ENCODE data around the gene OR5AU1. TPM values are rescaled to one million over a fixed set of nuclear protein-coding genes. Genes with fewer than 3 reads are reported as not detected.

OR5AU1 gene
- total RNA-seq, 1 donor from 2014 or later = not detected

- intact Hi-C loops (cut with micrococcal nuclease) = no loop called here
- Histone ChIP-seq H3K27ac (replicated peaks) (no peak overlapping the region), H3K4me1 (peaks cover 14% of the 10 kb centered on the region), H3K9me3 (replicated peaks) (no peaks in the 10 kb centered on the region), H3K4me3 (peak overlapping the region; percentile 57), H3K27me3 (ENCODE audit: low read depth) (no peaks in the 10 kb centered on the region), H3K36me3 (no peaks in the 10 kb centered on the region)
- no peak for TF ChIP-seq CTCF (IDR thresholded peaks at IDR 0.05; ENCODE audit: borderline replicate concordance)
- DNase-seq = no peak
Observed at GRCh38 chr14:21191261-21191808, 35.5 kb upstream of the OR5AU1 start.

DNA sequence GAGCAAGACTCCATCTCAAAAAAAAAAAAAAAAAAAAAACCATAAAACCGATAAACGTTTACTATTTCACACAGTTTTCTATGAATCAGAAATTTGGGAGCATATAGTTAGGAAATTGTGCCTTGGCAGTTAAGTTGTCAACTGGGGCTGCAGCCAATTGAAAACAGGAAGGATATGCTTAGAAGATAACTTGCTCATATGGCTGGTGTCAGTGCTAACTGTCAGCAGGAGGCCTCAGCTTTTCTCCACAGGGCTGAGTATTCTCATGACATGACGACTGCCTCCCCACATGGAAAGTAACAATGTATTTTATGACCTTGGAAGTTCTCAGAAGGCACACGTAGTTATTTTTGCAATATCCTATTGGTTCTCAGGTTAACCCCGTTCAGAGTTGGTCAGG, 29.6 kb upstream of the OR5AU1 start:
- Histone ChIP-seq H3K4me1 (no peaks in the 10 kb centered on the region), H3K4me3 (no peak overlapping the region), H3K36me3 (no peaks in the 10 kb centered on the region), H3K27me3 (ENCODE audit: low read depth) (no peaks in the 10 kb centered on the region), H3K9me3 (replicated peaks) (peaks cover 13% of the 10 kb centered on the region), H3K27ac (replicated peaks) (no peak overlapping the region)
- TF ChIP-seq CTCF (IDR thresholded peaks at IDR 0.05; ENCODE audit: borderline replicate concordance) = no peak
- intact Hi-C loops (cut with micrococcal nuclease) = no loop called here
- DNase-seq = no peak

GRCh38 chr14:21184254-21184653, 28.4 kb upstream of the OR5AU1 start:
- Histone ChIP-seq H3K36me3 (no peaks in the 10 kb centered on the region), H3K9me3 (replicated peaks) (peaks cover 17% of the 10 kb centered on the region), H3K4me1 (no peaks in the 10 kb centered on the region), H3K27me3 (ENCODE audit: low read depth) (no peaks in the 10 kb centered on the region), H3K4me3 (no peak overlapping the region), H3K27ac (replicated peaks) (peak overlapping the region; percentile 23)
- intact Hi-C loops (cut with micrococcal nuclease) = no loop called here
- no peak for TF ChIP-seq CTCF (IDR thresholded peaks at IDR 0.05; ENCODE audit: borderline replicate concordance)
- no peak for DNase-seq

DNA sequence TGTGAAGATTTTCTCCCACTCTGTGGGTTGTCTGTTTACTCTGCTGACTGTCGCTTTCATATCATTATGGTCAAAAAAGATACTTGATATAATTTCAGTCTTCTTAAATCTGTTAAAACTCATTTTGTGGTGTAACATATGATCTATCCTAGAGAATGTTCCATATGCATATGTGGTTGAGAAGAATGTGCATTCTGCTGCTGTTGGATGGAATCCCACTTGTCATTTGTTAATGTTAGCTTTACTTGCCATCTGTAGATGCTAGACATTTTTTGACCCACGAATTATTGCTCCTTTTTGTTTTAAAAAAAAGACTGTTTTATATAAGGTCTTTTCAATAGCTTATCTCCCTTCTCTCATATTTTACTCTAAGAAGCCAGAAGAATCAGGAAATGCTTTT, 26.3 kb upstream of the OR5AU1 start:
- intact Hi-C loops (cut with micrococcal nuclease) = no loop called here
- no peaks in the 10 kb centered on the region for H3K27me3 ChIP-seq (ENCODE audit: low read depth)
- TF ChIP-seq CTCF (IDR thresholded peaks at IDR 0.05; ENCODE audit: borderline replicate concordance) = no peak
- no peak overlapping the region for H3K4me3 ChIP-seq
- no peaks in the 10 kb centered on the region for H3K36me3 ChIP-seq
- no peak overlapping the region for H3K27ac ChIP-seq (replicated peaks)
- H3K9me3 ChIP-seq (replicated peaks) = peaks cover 21% of the 10 kb centered on the region
- no peaks in the 10 kb centered on the region for H3K4me1 ChIP-seq
- DNase-seq = no peak

DNA sequence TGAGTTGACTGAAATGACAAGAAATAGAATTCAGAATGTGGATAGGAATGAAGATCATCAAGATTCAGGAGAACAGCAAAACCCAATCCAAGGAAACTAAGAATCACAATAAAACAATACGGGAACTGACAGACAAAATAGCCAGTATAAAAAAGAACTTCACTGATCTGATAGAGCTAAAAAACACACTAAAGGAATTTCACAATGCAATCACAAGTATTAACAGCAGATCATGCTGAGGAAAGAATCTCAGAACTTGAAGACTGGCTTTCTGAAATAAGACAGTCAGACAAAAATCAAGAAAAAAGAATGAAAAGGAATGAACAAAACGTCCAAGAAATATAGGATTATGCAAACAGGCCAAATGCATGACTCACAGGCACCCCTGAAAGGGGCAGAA, 15.3 kb upstream of the OR5AU1 start:
- Histone ChIP-seq H3K27me3 (ENCODE audit: low read depth) (peaks cover 18% of the 10 kb centered on the region), H3K36me3 (no peaks in the 10 kb centered on the region), H3K9me3 (replicated peaks) (peaks cover 17% of the 10 kb centered on the region), H3K27ac (replicated peaks) (no peak overlapping the region), H3K4me1 (no peaks in the 10 kb centered on the region), H3K4me3 (no peak overlapping the region)
- intact Hi-C loops (cut with micrococcal nuclease) = no loop called here
- TF ChIP-seq CTCF (IDR thresholded peaks at IDR 0.05; ENCODE audit: borderline replicate concordance) = no peak
- DNase-seq = no peak

All from left ventricle myocardium inferior (tissue), 1 donor.